IPS-15b (cell line): Measurements from ENCODE around the gene GPC6.

Experiments
- H3K27me3 ChIP-seq: one replicate; pipeline ENCODE4 v1.6.1; 2013; ENCODE audit warnings: low read length; ENCODE audit not compliant: control insufficient read depth, insufficient read depth
- H3K36me3 ChIP-seq: one replicate; pipeline ENCODE4 v1.6.1; 2013; ENCODE audit warnings: low read length; ENCODE audit not compliant: control insufficient read depth, insufficient read depth
- H3K4me1 ChIP-seq: one replicate; pipeline ENCODE4 v1.6.1; 2013; ENCODE audit warnings: mild to moderate bottlenecking, low read length; ENCODE audit not compliant: control insufficient read depth, insufficient read depth
- H3K4me3 ChIP-seq: one replicate; pipeline ENCODE4 v1.5.1; 2013; ENCODE audit warnings: low read depth, low read length
- H3K9ac ChIP-seq: one replicate; pipeline ENCODE4 v1.6.1; 2013; ENCODE audit warnings: low read depth, mild to moderate bottlenecking, low read length
- H3K9me3 ChIP-seq: one replicate; pipeline ENCODE4 v1.6.1; 2013; ENCODE audit warnings: mild to moderate bottlenecking, low read length; ENCODE audit not compliant: control insufficient read depth, insufficient read depth

Gene GPC6

GRCh38 chr13:94182185-94182761 is 955.7 kb downstream of the GPC6 start:
- Histone ChIP-seq H3K36me3 (no peaks in the 10 kb centered on the region), H3K9ac (no peak overlapping the region), H3K9me3 (no peaks in the 10 kb centered on the region), H3K4me3 (no peak overlapping the region), H3K4me1 (no peaks in the 10 kb centered on the region), H3K27me3 (no peaks in the 10 kb centered on the region)

- Histone ChIP-seq H3K27me3 (no peaks in the 10 kb centered on the region), H3K9ac (no peak overlapping the region), H3K9me3 (no peaks in the 10 kb centered on the region), H3K4me1 (peaks cover 7% of the 10 kb centered on the region), H3K4me3 (no peak overlapping the region), H3K36me3 (no peaks in the 10 kb centered on the region)
Measured at GRCh38 chr13:94186470-94186869, 959.9 kb downstream of the GPC6 start.

DNA sequence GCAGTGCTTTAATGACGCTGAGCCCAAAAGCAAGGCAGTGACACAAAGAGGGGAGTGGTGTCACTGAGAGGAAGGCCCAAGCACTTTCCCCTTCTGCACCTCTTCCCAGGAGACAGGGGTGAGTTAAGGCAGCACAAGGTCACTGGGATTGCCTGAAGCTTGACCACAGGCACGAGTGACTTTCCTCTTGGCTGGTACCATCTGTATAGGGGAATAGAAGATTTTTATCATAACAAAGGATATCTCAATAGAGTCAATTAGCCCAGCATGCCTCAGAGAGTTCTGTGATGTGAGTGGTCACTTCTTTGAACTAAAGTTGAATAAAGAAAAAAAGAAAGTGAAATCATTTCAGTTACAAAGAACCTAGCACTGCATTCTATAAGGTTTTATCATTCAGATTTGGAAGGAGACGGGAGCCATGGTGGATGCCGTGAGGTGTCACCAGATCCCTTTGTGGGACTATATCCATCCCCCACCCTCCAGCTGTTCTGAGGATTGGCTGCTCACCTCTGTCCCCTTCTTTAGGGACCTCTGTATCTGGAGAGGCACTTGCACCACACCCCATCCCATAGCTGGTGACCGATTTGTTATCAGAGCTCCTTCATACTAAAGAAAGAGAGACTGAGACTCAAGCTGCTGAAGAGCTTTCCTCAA is 961.7 kb downstream of the GPC6 start:
- no peak overlapping the region for H3K9ac ChIP-seq

DNA sequence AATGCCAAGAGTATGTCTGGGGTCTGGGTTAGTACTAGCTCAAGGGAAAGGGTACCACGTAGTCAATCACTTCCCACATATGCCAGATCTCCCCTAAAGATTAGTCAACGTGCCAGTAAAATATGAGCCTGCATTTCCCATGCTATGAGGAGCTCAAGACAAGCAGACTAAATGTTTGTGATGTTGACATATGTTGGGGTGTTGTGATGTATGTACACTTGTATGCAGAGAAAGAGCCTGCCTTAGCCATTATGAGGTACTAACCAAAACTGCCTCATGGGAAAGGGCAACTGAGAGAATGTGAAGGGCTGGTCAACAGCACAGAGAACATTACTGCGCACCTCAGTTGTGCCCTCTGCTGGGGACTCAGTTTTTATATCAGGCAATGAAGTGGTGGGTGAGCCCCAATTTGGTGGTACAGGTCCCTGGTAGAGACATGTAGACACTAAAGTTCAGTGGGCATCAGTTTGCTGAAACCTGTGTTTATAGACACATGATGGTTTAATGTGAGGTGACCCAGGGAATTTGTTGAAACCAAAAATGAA is 965.9 kb downstream of the GPC6 start:
- no peak overlapping the region for H3K9ac ChIP-seq
- no peaks in the 10 kb centered on the region for H3K36me3 ChIP-seq
- no peaks in the 10 kb centered on the region for H3K27me3 ChIP-seq
- no peaks in the 10 kb centered on the region for H3K9me3 ChIP-seq
- peaks cover 7% of the 10 kb centered on the region for H3K4me1 ChIP-seq
- H3K4me3 ChIP-seq = no peak overlapping the region

More for the DNA sequence above, 961.7 kb downstream of the GPC6 start:
- no peak overlapping the region for H3K4me3 ChIP-seq
- H3K27me3 ChIP-seq = no peaks in the 10 kb centered on the region
- peaks cover 7% of the 10 kb centered on the region for H3K4me1 ChIP-seq
- H3K36me3 ChIP-seq = no peaks in the 10 kb centered on the region
- H3K9me3 ChIP-seq = no peaks in the 10 kb centered on the region

- Histone ChIP-seq H3K27me3 (no peaks in the 10 kb centered on the region), H3K36me3 (no peaks in the 10 kb centered on the region), H3K4me1 (no peaks in the 10 kb centered on the region), H3K4me3 (no peak overlapping the region), H3K9me3 (no peaks in the 10 kb centered on the region), H3K9ac (no peak overlapping the region)
Measured at GRCh38 chr13:94195715-94196114, 969.1 kb downstream of the GPC6 start.

- no peaks in the 10 kb centered on the region for H3K36me3 ChIP-seq
- H3K9ac ChIP-seq = no peak overlapping the region
- H3K9me3 ChIP-seq = no peaks in the 10 kb centered on the region
- H3K4me1 ChIP-seq = no peaks in the 10 kb centered on the region
- no peaks in the 10 kb centered on the region for H3K27me3 ChIP-seq
- no peak overlapping the region for H3K4me3 ChIP-seq
Measured at GRCh38 chr13:94196413-94196812, 969.8 kb downstream of the GPC6 start.

DNA sequence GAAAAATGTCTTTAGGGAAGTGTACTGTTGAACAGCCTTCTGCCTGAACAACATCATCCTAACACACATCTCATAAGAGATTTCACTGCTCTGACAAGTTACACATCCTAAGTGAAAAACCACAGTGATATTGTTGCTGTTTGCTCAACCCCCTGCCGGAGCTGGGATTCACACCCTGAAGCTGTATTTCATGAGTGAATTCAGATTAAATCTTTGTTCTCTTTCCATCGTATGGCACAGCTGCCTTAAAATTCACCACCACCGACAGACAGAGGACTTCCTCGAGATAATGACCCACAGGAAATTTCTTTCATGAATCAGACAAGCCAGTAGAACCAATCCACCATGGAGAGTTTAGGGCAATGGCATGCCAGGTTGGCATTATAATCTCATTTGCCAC is 972.1 kb downstream of the GPC6 start:
- Histone ChIP-seq H3K9me3 (no peaks in the 10 kb centered on the region), H3K36me3 (no peaks in the 10 kb centered on the region), H3K9ac (no peak overlapping the region), H3K4me3 (no peak overlapping the region), H3K27me3 (no peaks in the 10 kb centered on the region), H3K4me1 (no peaks in the 10 kb centered on the region)

- no peaks in the 10 kb centered on the region for H3K36me3 ChIP-seq
- H3K9ac ChIP-seq = no peak overlapping the region
- no peaks in the 10 kb centered on the region for H3K4me1 ChIP-seq
- H3K4me3 ChIP-seq = no peak overlapping the region
- no peaks in the 10 kb centered on the region for H3K9me3 ChIP-seq
- H3K27me3 ChIP-seq = no peaks in the 10 kb centered on the region
Measured at GRCh38 chr13:94199135-94199534, 972.5 kb downstream of the GPC6 start.

DNA sequence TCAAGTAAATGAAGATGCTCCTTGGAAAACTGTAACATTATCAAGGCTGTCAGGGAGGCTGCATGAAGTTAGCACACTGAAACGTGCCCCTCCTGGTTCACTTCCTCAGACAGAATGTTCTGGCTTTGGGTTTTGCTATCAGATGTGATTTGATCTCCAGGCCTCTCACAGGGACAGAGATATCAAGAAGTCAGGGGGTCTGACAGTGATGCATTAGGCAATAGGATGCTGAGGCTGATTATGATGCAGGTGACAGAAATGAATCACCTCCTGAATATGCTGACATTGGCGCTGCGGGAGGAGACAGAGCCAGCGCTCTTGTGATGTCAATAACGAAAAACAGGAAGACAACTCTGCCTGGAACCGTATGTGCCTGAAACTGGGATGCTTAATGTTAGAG is 974.4 kb downstream of the GPC6 start:
- H3K9me3 ChIP-seq = no peaks in the 10 kb centered on the region
- no peak overlapping the region for H3K9ac ChIP-seq
- H3K27me3 ChIP-seq = no peaks in the 10 kb centered on the region
- H3K36me3 ChIP-seq = no peaks in the 10 kb centered on the region
- no peak overlapping the region for H3K4me3 ChIP-seq
- no peaks in the 10 kb centered on the region for H3K4me1 ChIP-seq

- no peak overlapping the region for H3K9ac ChIP-seq
- H3K4me3 ChIP-seq = no peak overlapping the region
- no peaks in the 10 kb centered on the region for H3K36me3 ChIP-seq
- no peaks in the 10 kb centered on the region for H3K9me3 ChIP-seq
- no peaks in the 10 kb centered on the region for H3K4me1 ChIP-seq
- H3K27me3 ChIP-seq = no peaks in the 10 kb centered on the region
Measured at GRCh38 chr13:94204163-94204562, 977.6 kb downstream of the GPC6 start.

DNA sequence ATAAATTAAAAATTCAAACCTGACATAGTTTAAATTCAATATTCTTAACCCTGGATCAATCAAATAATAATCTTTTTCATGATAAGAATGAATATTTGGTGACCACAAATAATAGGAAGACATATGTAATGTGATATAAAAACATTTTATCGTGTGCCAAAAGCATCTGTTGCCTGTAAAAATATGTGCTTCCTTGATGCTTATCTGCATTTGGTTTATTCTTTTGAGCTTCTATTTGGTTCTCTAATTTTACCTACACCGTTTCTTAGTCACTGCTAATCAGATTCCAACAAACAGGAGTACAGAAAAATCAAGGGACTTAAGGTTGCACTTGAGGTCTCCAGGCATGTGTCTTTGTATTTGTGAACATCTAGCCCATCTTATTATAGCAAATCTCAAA is 978.3 kb downstream of the GPC6 start:
- no peaks in the 10 kb centered on the region for H3K4me1 ChIP-seq
- no peak overlapping the region for H3K4me3 ChIP-seq
- no peaks in the 10 kb centered on the region for H3K36me3 ChIP-seq
- no peaks in the 10 kb centered on the region for H3K27me3 ChIP-seq
- no peak overlapping the region for H3K9ac ChIP-seq
- no peaks in the 10 kb centered on the region for H3K9me3 ChIP-seq

DNA sequence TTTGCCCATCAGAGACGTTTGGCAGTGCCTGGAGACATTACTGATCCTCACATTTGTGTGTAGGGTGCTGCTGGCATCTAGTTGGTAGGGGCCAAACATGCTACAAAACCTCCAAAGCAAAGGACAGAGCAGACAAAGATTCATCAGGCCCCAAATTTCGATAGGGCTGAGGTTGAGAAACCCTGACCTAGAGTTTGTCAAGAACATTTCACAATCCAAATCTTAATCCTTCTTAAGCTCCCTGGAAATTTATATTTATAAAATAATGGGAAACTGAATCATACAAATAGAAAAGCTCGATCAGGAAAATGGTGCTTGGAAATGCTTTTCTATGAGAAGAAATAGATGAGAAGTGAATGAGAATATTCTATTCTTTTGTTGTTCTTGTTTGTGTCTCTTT is 979.3 kb downstream of the GPC6 start:
- Histone ChIP-seq H3K4me3 (no peak overlapping the region), H3K9ac (no peak overlapping the region), H3K36me3 (no peaks in the 10 kb centered on the region), H3K9me3 (no peaks in the 10 kb centered on the region), H3K4me1 (no peaks in the 10 kb centered on the region), H3K27me3 (no peaks in the 10 kb centered on the region)
